Hypothalamus (tissue), 51 donors: ENCODE data around the gene ACVRL1.

Experiments used
- DNase-seq, 51 donors: peaks; one replicate each; lab custom pipeline; 2025; lab: John Stamatoyannopoulos, UW

Gene ACVRL1

GRCh38 chr12:51954561-51955361 is 47.5 kb downstream of the ACVRL1 start:
- DNase-seq: no peak

DNA sequence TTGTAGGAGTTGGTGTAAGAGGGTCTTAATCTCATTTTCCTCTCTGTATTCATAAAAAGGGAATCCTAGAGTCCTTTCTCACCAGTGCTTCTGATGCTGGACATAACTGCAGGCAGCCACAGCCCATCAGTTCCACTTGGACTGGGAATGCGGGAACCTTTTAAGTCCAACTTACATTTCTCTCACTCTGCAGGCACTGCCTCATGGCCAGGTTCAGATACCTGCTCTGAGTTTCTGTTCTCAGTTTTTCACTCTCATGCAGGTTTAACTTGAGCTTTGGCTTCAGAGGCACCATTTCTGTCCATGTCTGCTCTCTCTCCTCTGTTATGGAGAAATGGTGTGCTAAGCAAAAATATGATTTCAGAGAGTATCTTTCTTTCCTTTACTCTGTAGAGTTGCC is 48.4 kb downstream of the ACVRL1 start:
- no peak for DNase-seq

GRCh38 chr12:51958542-51958941 is 51.2 kb downstream of the ACVRL1 start:
- no peak for DNase-seq

GRCh38 chr12:51959211-51959610 is 51.9 kb downstream of the ACVRL1 start:
- no peak for DNase-seq

DNA sequence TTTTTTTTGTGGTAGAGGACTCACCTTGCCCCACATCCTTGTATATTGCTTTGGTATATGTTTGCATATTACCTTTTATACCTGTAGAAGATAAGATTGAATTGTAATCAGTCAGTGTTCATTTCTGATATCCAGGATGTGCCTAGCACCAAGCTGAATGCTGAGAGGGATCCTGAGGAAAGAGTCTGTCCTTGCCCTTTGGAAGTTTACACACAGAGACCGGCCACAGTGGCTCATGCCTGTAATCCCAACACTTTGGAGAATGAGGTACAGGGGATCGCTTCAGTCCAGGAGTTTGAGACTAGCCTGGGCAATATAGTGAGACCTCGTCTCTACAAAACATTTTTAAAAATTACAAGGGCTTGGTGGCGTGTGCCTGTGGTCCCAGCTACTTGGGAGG is 52.6 kb downstream of the ACVRL1 start:
- no peak for DNase-seq

GRCh38 chr12:51960488-51960887 is 53.2 kb downstream of the ACVRL1 start:
- no peak for DNase-seq

DNA sequence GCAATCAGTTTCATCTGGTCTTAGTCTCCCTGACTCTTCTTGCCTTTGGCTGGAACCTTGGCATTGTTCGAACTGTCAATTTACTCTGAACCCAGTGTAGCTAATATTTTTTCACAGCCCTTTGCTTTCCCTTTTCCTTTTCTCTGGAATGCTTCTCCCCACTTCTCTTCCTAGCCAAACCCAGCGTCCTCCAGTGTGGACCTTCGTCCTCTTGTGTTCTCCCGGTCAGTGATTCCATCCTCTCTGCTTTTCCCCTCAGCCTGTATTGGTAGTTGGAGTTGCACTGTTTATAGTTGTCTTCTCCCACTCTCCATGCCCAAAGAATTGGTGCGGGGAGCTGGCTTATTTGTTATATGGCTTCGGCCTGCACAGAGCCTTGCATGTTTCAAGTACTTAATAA is 53.6 kb downstream of the ACVRL1 start:
- DNase-seq: no peak

- no peak for DNase-seq
Measured at GRCh38 chr12:51961834-51962233, 54.5 kb downstream of the ACVRL1 start.

- DNase-seq: no peak
Measured at GRCh38 chr12:51962737-51963136, 55.4 kb downstream of the ACVRL1 start.

DNA sequence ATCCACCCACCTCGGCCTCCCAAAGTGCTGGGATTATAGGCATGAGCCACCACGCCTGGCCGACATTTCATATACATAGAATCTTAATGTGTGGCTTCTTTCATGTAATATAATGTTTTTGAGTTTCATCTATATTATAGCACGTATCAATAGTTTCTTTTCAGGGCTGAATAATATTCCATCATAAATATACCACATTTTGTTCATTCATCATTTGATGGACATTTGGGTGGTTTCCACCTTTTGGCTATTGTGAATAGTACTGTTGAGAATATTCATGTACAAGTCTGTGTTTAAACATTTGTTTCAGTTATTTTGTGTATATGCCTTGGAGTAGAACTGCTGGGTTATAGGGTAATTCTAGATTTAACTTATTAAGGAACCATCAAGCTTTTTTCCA is 56.2 kb downstream of the ACVRL1 start:
- DNase-seq: no peak

GRCh38 chr12:51969643-51970042 is 62.3 kb downstream of the ACVRL1 start:
- no peak for DNase-seq

DNA sequence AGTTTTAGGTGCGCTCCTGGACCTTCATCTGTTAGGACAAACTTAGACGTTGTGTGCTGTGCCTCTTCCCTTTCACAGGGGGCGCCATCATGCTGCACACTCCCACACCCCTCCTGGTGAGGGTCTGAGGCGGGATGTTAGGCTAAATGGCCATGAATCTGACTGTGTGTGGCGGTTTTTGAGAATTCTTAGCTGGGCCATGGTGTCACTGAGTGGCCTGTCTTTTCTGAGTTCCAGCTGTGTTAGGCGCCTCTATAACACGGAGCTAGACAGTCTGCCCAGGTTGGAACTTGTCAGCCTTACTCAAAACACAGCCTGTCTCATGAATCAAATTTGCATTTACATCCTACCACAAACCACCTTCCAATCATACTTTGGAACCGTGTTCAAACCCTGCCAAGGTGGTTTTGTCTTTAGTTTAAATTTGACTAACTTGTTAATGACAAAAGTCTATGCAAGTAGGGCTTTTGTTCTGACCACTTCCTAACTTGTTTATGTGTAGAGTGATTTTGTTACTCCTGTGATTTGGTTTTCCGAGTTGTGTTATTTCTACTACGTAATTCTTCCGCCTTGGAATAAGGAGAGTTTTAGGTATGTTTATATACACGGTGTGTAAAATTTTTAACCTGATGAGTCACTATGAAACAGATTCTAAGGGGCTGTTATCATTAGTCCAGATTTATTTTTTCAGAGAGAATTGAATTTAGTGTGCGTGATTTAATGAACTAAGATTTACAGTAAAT is 63.8 kb downstream of the ACVRL1 start:
- DNase-seq: no peak

GRCh38 chr12:51971679-51972421 is 64.5 kb downstream of the ACVRL1 start:
- DNase-seq: no peak

GRCh38 chr12:51972422-51972812 is 65.1 kb downstream of the ACVRL1 start:
- no peak for DNase-seq

DNA sequence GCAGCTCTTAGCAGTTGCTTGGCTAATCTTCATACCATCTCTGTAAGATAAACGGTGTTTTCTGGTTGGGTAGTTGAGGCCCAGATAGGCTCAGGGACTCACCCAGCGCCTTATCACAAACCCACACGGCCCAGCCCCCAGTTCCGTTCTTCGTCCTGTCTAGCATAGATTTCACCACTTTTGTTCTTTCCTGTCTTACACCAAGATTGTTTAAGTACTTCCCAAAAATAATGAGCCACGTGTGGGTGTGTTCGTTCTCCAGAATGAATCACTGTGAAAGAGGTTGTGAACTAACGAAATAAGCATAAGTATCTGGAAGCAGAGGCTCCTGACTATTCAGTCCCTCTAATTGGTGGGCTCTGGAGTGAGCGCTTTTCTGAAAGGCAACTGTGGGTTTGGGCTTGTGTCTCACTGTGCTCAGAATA is 65.6 kb downstream of the ACVRL1 start:
- peak in 12 of 51 donors; percentile 5 to 47 (median 12) for DNase-seq
